WTC11 (cell line): ENCODE measurements around the gene ASNSD1. TPM values are rescaled to one million over a fixed set of nuclear protein-coding genes. Genes with fewer than 3 reads are reported as not detected.

Experiments
- ATAC-seq: fragments of 200-7000 bp; cut with Tn5 transposase; 2 replicates; pipeline ENCODE4 v1.10.0; 2021; ENCODE audit warnings: mild to moderate bottlenecking, moderate library complexity
- CTCF ChIA-PET: fragments of 300-600 bp; sonication (Branson Sonifier 250); formaldehyde crosslinking; loops from one replicate; lab custom pipeline; 2021; ENCODE audit warnings: antibody characterized with exemption; lab: Charles Lee
- POLR2A ChIA-PET: fragments of 350-600 bp; sonication (Branson Sonifier 250); formaldehyde crosslinking; loops from one replicate; lab custom pipeline; 2021; ENCODE audit warnings: antibody characterized with exemption; lab: Charles Lee
- DNase-seq: peaks from one replicate; pipeline ENCODE4 v3.0.0; 2021; ENCODE audit warnings: low spot score
- H3K27ac Mint-ChIP-seq: 2 replicates; pipeline ENCODE4 v1.8.0; 2021; ENCODE audit warnings: mixed read lengths
- H3K27me3 Mint-ChIP-seq: 2 replicates; pipeline ENCODE4 v1.8.0; 2021; ENCODE audit warnings: low read depth, mild to moderate bottlenecking, moderate library complexity, mixed read lengths
- H3K36me3 Mint-ChIP-seq: 2 replicates; pipeline ENCODE4 v1.8.0; 2021; ENCODE audit warnings: mixed read lengths
- H3K4me1 Mint-ChIP-seq: 2 replicates; pipeline ENCODE4 v1.8.0; 2022; ENCODE audit warnings: mixed read lengths
- H3K4me3 Mint-ChIP-seq: 2 replicates; pipeline ENCODE4 v1.8.0; 2021; ENCODE audit warnings: mild to moderate bottlenecking, moderate library complexity, mixed read lengths
- H3K9me3 Mint-ChIP-seq: 2 replicates; pipeline ENCODE4 v1.8.0; 2021; ENCODE audit warnings: mixed read lengths
- AR ChIP-seq: fragments of 250-450 bp; sonication (Bioruptor Pico); IDR thresholded peaks from 2 replicates; pipeline ENCODE4 v1.9.0; 2021; ENCODE audit warnings: mild to moderate bottlenecking
- ATF6 ChIP-seq: sonication (generic); formaldehyde crosslinking; IDR thresholded peaks from 2 replicates; pipeline ENCODE4 v1.8.1; 2023; ENCODE audit warnings: mild to moderate bottlenecking, missing genetic modification reagents
- CTCF ChIP-seq: fragments of 200-600 bp; IDR thresholded peaks from 2 replicates; pipeline ENCODE4 v1.8.0; 2022; ENCODE audit warnings: antibody characterized with exemption
- E2F1 ChIP-seq: sonication (generic); formaldehyde crosslinking; IDR thresholded peaks from 2 replicates; pipeline ENCODE4 v1.8.0; 2022; ENCODE audit warnings: mild to moderate bottlenecking, missing genetic modification reagents
- ETV6 ChIP-seq: sonication (generic); formaldehyde crosslinking; IDR thresholded peaks from 2 replicates; pipeline ENCODE4 v1.8.1; 2022; ENCODE audit warnings: mild to moderate bottlenecking, missing genetic modification reagents
- FOXP1 ChIP-seq: sonication (generic); formaldehyde crosslinking; IDR thresholded peaks from 2 replicates; pipeline ENCODE4 v1.8.0; 2022; ENCODE audit warnings: missing genetic modification reagents, mild to moderate bottlenecking, moderate library complexity, borderline replicate concordance
- GRHL2 ChIP-seq: fragments of 250-450 bp; sonication (Bioruptor Pico); IDR thresholded peaks from 2 replicates; pipeline ENCODE4 v1.8.0; 2022; ENCODE audit warnings: mild to moderate bottlenecking, moderate library complexity; ENCODE audit not compliant: insufficient replicate concordance, severe bottlenecking
- GTF2I ChIP-seq: fragments of 250-450 bp; sonication (Bioruptor Pico); conservative IDR thresholded peaks from 2 replicates; pipeline ENCODE4 v1.4.0; 2021; ENCODE audit warnings: mild to moderate bottlenecking
- JAZF1 ChIP-seq: fragments of 250-450 bp; sonication (Bioruptor Pico); IDR thresholded peaks from 2 replicates; pipeline ENCODE4 v1.9.0; 2021; ENCODE audit warnings: moderate library complexity, mild to moderate bottlenecking, inconsistent platforms
- JUN ChIP-seq: sonication (generic); formaldehyde crosslinking; IDR thresholded peaks from 2 replicates; pipeline ENCODE4 v1.8.0; 2023; ENCODE audit warnings: mild to moderate bottlenecking, missing genetic modification reagents
- NFATC4 ChIP-seq: fragments of 250-450 bp; sonication (Bioruptor Pico); IDR thresholded peaks from 2 replicates; pipeline ENCODE4 v1.9.0; 2021; ENCODE audit warnings: mild to moderate bottlenecking
- NFE2L1 ChIP-seq: sonication (generic); formaldehyde crosslinking; IDR thresholded peaks from 2 replicates; pipeline ENCODE4 v1.8.1; 2023; ENCODE audit warnings: missing genetic modification reagents
- NR2C2 ChIP-seq: sonication (generic); formaldehyde crosslinking; IDR thresholded peaks from 2 replicates; pipeline ENCODE4 v1.8.0; 2022; ENCODE audit warnings: mild to moderate bottlenecking, missing genetic modification reagents
- SMAD4 ChIP-seq: sonication (generic); formaldehyde crosslinking; IDR thresholded peaks from 2 replicates; pipeline ENCODE4 v1.8.0; 2022; ENCODE audit warnings: mild to moderate bottlenecking, missing genetic modification reagents
- SOX15 ChIP-seq: fragments of 250-450 bp; sonication (Bioruptor Pico); IDR thresholded peaks from 2 replicates; pipeline ENCODE4 v1.9.0; 2021; ENCODE audit warnings: mild to moderate bottlenecking
- TCF7 ChIP-seq: sonication (generic); formaldehyde crosslinking; IDR thresholded peaks from 2 replicates; pipeline ENCODE4 v1.8.0; 2022; ENCODE audit warnings: mild to moderate bottlenecking, low read depth, missing genetic modification reagents, moderate library complexity
- TEAD4 ChIP-seq: sonication (generic); formaldehyde crosslinking; IDR thresholded peaks from 2 replicates; pipeline ENCODE4 v1.8.0; 2022; ENCODE audit warnings: mild to moderate bottlenecking, missing genetic modification reagents
- USF1 ChIP-seq: sonication (generic); formaldehyde crosslinking; IDR thresholded peaks from 2 replicates; pipeline ENCODE4 v1.8.0; 2022; ENCODE audit warnings: mild to moderate bottlenecking, missing genetic modification reagents
- ZNF232 ChIP-seq: sonication (generic); formaldehyde crosslinking; IDR thresholded peaks from 2 replicates; pipeline ENCODE4 v1.8.0; 2022; ENCODE audit warnings: mild to moderate bottlenecking, missing genetic modification reagents
- ZNF281 ChIP-seq: sonication (generic); formaldehyde crosslinking; IDR thresholded peaks from 2 replicates; pipeline ENCODE4 v1.8.0; 2023; ENCODE audit warnings: mild to moderate bottlenecking, missing genetic modification reagents
- ZNF671 ChIP-seq: fragments of 250-450 bp; sonication (Bioruptor Pico); IDR thresholded peaks from 2 replicates; pipeline ENCODE4 v1.8.0; 2021; ENCODE audit warnings: mild to moderate bottlenecking
- total RNA-seq: library from RNA; stranded (reverse); gene quantifications from 3 replicates; pipeline ENCODE4 v1.2.3, GENCODE V29; 2021
- TF ChIP-seq, protein P1 (sequence below): sonication (generic); formaldehyde crosslinking; IDR thresholded peaks from 2 replicates; pipeline ENCODE4 v1.8.1; 2022; ENCODE audit warnings: mild to moderate bottlenecking, missing genetic modification reagents, moderate library complexity, borderline replicate concordance
- TF ChIP-seq, protein P2 (sequence below): sonication (generic); formaldehyde crosslinking; IDR thresholded peaks from 2 replicates; pipeline ENCODE4 v1.8.0; 2023; ENCODE audit warnings: missing genetic modification reagents

The ASNSD1 gene
- total RNA-seq, 1 experiment from 2014 or later, result 30.5 TPM

DNA sequence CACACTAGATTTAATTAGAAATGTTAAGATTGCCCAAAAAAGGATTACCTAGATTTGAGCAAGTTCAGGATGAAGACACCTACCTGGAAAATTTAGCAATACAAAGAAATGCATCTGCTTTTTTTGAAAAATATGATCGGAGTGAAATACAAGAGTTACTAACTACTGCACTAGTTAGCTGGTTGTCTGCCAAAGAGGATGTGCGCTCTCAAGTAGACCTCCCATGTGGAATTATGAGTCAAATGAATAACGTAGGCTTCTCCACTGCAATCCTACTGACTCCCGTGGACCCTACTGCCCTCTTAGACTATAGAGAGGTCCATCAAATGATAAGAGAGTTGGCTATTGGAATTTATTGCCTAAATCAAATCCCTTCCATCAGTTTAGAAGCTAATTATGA is 15.2 kb downstream of the ASNSD1 start (continued):
- no peak for TF ChIP-seq ETV6
- no peak for TF ChIP-seq NFE2L1 (CRISPR knock-in tag)
- TF ChIP-seq GTF2I (CRISPR knock-in tag), result no peak
- no peak for TF ChIP-seq JAZF1
- TF ChIP-seq, protein P1, sequence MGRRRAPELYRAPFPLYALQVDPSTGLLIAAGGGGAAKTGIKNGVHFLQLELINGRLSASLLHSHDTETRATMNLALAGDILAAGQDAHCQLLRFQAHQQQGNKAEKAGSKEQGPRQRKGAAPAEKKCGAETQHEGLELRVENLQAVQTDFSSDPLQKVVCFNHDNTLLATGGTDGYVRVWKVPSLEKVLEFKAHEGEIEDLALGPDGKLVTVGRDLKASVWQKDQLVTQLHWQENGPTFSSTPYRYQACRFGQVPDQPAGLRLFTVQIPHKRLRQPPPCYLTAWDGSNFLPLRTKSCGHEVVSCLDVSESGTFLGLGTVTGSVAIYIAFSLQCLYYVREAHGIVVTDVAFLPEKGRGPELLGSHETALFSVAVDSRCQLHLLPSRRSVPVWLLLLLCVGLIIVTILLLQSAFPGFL, result no peak
- no peak for TF ChIP-seq ZNF671
- TF ChIP-seq NFATC4, result no peak
- no peak for TF ChIP-seq USF1 (CRISPR knock-in tag)
- no peak for TF ChIP-seq NR2C2
- no peak for TF ChIP-seq ATF6
- TF ChIP-seq TCF7 (CRISPR knock-in tag), result no peak
- no peak for TF ChIP-seq AR
- TF ChIP-seq, protein P2, sequence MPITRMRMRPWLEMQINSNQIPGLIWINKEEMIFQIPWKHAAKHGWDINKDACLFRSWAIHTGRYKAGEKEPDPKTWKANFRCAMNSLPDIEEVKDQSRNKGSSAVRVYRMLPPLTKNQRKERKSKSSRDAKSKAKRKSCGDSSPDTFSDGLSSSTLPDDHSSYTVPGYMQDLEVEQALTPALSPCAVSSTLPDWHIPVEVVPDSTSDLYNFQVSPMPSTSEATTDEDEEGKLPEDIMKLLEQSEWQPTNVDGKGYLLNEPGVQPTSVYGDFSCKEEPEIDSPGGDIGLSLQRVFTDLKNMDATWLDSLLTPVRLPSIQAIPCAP (CRISPR knock-in tag), result no peak

DNA sequence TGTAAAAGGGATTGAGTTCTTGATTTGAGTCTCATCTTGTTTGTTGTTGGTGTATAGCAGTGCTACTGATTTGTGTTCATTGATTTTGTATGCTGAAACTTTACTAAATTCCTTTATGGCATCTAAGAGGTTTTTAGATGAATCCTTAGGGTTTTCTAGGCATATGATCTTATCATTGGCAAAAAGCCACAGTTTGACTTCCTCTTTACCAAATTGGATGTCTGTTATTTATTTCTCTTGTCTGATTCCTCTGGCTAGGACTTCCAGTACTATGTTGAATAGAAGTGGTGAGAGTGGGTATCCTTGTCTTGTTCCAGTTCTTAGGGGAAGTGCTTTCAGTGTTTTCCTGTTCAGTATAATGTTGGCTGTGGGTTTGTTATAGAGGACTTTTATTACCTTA is 18.0 kb downstream of the ASNSD1 start:
- peaks cover 10% of the 10 kb centered on the region for H3K9me3 Mint-ChIP-seq
- CTCF ChIA-PET, result no interaction called here
- TF ChIP-seq TEAD4 (CRISPR knock-in tag) (no peak), AR (no peak), SMAD4 (CRISPR knock-in tag) (no peak), ZNF232 (CRISPR knock-in tag) (no peak), GRHL2 (CRISPR knock-in tag) (no peak), FOXP1 (CRISPR knock-in tag) (no peak), JUN (CRISPR knock-in tag) (no peak), ZNF281 (no peak), CTCF (no peak), SOX15 (CRISPR knock-in tag) (no peak), E2F1 (CRISPR knock-in tag) (no peak)

More for the DNA sequence above, 18.0 kb downstream of the ASNSD1 start:
- Mint-ChIP-seq H3K36me3 (peaks cover 13% of the 10 kb centered on the region), H3K4me1 (peaks cover 12% of the 10 kb centered on the region), H3K27me3 (no peaks in the 10 kb centered on the region), H3K4me3 (no peak overlapping the region), H3K27ac (no peak overlapping the region)
- no peak for ATAC-seq
- POLR2A ChIA-PET, result no interaction called here
- no peak for DNase-seq
